GM18907 (cell line): ENCODE data around the gene FHIT.

ENCODE experiments used
- ATAC-seq: cut with Tn5 transposase; IDR thresholded peaks from one replicate; pipeline ENCODE4 v1.9.1; 2021; ENCODE audit warnings: mild to moderate bottlenecking, moderate library complexity; ENCODE audit not compliant: unreplicated experiment

FHIT gene

DNA sequence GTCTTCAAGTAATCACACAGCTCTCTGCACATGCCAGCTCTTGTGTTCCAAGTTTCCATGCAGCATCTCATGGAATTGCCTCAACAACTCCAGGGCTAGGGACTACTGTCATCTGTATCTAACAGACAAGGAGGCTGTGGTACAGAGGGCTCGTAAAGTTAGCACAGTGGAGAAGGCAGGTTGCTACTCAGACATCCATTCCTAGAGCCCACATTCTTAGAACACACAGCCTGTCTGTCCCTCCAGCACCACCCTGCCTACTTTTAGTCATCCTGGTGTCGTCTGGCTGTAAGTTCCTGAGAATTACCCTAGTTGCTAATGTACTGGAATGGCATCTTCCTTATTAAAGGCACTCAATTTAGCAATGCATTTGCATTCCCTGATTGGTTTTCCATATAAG, 862.5 kb downstream of the FHIT start:
- no peak for ATAC-seq

GRCh38 chr3:60386306-60386705, 864.9 kb downstream of the FHIT start:
- ATAC-seq, result no peak

DNA sequence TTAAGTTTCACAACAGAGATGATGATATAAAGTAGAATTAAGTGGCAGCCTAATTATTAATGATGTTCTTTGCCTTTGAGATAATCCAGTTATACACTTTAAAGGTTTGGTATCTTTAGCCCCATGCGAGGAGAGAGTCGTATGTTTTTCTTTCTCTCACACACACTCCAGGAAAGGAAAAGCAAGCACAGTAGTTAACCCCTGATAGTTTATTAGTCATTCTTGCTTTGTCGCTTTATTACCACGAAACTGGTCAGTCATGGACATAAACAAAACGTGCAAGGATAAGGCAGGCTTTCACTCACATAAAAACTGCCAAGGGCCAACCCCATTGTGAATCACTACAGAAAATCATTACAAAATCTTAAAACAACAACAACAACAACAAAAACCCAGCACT, 866.9 kb downstream of the FHIT start:
- no peak for ATAC-seq

DNA sequence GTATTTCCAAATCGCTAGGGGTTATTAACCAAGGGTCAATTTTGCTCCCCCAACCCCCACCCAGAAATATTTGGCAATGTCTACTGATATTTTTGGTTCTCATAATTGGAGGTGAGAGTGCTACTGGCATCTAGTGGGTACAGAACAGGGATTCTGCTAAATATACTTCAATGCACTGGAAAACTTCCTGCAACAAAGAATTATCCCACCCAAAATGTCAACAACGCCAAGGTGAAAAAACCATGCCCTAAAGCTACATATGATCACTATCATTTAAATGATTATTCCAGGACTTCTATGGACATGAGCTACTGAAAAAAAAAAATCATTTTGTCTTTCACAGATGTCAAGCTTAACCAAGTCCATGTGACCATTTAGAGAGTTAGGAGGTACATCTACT, 867.9 kb downstream of the FHIT start:
- ATAC-seq, result no peak

GRCh38 chr3:60366486-60366885, 884.8 kb downstream of the FHIT start:
- no peak for ATAC-seq

GRCh38 chr3:60365360-60365759, 885.9 kb downstream of the FHIT start:
- no peak for ATAC-seq

DNA sequence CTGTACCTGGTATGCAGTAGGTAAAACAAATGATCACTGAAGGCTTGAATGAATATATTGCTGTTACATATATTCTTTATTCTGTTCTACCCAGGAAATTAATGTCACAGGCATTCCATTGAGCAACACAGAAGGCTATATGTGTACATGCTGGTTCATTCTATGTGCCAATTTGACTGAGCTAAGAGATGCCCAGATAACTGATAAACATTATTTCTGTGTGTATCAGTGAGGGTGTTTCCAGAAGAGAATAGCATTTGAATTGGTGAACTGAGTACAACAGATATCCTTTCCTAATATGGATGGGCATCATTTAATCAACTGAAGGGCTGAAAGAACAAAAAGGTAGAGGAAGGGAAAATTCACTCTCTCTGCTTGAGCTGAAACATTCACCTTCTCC, 886.8 kb downstream of the FHIT start:
- ATAC-seq, result no peak

DNA sequence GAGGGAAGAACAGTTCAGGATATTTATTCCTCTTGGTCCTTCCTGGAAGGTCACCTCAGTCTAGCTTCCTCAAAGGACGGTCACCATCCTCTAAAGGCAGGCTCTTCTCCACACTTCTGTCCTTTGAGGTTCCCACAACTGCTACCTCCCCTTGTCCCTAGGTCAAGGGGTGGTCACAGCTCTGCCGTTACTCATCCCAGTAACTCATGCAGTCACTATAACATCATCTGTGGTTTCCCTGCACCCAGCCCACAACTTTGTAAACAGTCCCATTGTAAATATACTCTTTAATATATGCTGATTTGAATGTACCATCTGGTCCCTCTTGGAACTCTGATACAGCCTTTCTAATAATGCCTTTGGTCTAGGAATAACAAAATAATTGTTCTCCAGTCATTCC, 887.4 kb downstream of the FHIT start:
- ATAC-seq, result no peak

GRCh38 chr3:60355825-60356224, 895.4 kb downstream of the FHIT start:
- no peak for ATAC-seq

DNA sequence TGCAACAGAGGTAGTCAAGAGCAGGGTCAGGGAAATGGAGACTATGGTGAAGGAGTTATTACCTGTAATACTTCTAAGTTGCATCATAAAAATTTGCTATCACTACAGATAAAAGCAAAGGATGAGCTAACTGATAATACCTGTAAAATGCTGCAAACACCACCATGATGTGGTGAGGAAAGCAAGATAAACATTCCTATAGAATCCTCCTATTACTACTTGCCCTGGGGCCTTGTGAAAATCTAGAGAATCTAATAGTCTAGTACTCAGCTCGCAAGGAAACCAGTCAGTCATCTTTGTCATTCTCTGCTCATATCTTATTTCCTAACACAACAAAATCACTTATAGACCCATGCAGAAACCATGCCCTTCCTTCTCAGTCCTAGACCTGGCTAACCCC, 899.8 kb downstream of the FHIT start:
- no peak for ATAC-seq

- no peak for ATAC-seq
Observed at GRCh38 chr3:60344340-60344739, 906.9 kb downstream of the FHIT start.

GRCh38 chr3:60343831-60344230, 907.4 kb downstream of the FHIT start:
- no peak for ATAC-seq

- ATAC-seq, result no peak
Observed at GRCh38 chr3:60339304-60339703, 911.9 kb downstream of the FHIT start.

DNA sequence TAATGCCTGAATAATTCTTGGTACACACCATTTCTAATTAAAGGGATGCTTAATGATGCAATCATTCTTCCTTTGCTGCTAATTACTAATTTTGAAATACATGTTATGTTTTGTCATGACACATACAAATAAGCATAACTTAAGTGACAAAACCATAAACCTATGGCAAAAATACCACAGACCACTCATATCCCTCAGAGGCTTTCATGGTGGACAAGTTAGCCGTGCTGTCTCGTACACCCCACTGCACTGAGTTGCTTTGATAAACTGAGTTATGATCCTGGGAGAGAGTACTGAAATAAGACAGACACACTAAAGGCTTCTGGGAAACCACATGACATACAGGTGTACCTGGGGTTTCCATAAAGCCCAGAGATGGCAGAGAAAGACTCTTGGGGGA, 913.8 kb downstream of the FHIT start:
- no peak for ATAC-seq

DNA sequence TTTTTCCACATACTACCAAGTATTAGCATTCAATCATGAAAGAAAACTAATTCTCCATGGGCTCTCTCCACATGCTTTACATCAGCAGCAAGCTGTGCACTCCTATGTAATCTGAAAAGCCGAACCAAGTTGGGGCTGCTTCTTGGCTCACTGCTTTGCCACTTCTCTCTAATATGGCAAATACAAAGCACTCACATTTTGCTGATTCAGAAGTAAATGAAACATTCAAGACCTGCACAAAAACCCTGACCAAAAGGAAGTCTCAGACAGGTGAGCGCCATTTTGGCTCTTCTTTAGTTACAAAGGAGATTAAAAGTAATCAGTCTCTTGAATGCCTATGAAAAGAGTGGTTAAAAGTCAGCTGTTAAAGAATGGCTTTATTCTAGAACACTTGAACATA, 915.2 kb downstream of the FHIT start:
- ATAC-seq, result no peak

DNA sequence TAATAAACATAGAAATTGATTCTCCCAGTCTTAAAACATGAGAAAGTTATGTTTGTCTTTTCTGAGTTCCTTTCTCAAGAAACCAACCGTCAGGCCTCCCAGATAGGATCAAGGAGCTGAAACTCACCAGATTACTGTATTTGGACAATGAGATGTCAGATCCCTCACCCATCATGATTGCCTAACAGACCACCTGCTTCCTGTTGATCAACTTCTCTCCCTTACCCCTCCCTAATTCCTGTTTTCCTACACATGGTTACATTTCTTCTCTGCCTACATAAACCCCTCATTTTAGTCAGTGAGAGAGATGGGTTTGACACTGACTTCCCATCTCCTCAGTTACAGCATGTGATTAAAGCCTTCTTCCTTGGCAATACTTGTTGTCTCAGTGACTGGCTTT, 917.5 kb downstream of the FHIT start:
- no peak for ATAC-seq

DNA sequence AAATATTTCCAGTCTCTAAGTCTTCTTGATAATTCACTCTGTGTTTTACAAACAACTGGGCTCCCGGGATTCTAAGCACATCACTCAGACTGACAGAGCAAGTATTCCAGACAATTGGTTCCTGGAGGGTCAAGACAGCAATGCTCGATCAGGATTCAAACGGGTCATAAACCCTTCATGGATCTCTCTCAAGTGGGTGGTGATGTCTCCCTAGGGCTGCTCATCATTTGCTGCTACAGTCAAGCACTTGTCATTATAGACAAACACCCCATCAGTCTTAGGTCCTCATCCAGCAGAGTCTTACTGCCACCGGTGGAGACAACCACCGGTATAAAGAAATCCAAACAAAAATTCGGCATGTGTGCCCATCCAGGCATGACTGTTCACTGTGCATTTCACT, 921.1 kb downstream of the FHIT start:
- ATAC-seq, result no peak

GRCh38 chr3:60325610-60326170, 925.6 kb downstream of the FHIT start:
- ATAC-seq, result no peak

DNA sequence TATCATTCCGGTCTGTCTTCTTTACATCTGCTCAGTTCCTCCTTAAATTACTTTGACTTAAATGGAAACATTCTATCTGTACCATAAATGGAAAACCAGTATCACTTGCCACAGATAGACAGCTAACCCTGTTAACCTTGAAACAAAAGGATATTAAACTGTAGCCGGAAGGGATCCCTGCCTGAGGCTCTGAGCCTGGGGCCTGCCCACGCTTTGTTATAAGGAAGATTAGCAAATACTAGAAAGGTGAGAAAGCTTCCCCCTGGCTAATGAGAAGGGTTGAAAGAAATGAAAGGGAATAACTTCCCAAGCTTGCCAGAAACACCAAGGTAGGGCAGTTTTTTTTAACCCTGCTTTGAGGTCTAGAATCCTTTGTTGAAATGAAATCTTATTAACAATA, 927.6 kb downstream of the FHIT start:
- ATAC-seq, result no peak

DNA sequence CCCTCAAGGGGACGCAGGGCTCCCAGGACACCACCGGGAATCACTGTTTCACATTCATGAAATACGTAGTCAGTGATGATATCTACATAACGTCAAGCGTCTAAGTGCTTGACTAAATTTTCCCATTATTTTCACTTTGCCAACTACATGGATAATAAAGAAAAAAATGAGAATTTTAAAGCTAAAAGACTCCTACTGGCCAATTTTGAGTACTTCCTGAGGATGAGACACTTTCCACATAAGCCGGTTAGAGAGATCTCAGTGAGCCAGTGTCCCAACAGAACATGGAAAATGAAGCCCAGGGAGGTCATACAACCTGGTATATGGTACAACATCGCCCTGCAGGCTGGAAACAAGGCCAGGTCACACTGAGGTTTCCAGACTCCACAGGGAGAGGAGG, 928.1 kb downstream of the FHIT start:
- ATAC-seq, result no peak

DNA sequence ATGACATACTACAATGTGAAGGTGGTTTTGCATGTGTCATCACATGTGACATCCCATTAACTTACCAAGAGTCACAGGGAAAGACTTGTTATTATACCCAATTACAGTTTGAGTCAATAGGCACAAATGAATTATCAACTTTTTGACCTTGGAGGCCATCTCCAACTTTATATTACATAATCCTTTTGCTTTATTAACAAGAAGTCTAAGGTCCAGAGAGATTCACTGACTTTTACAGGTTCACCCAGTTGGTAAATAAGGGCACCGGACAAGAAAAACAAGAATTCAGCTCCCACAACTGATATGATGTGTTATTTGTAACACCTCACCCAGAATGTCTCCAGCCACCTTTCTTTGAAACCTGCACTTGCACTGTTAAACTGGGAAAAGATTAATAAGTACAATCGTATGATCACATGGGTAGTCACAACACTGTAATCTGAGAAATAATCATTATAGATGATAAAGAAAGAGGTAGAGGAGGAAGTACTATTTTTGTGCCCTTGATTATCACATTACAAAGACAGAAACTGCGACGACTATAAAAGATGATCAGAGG, 928.9 kb downstream of the FHIT start:
- ATAC-seq, result no peak

DNA sequence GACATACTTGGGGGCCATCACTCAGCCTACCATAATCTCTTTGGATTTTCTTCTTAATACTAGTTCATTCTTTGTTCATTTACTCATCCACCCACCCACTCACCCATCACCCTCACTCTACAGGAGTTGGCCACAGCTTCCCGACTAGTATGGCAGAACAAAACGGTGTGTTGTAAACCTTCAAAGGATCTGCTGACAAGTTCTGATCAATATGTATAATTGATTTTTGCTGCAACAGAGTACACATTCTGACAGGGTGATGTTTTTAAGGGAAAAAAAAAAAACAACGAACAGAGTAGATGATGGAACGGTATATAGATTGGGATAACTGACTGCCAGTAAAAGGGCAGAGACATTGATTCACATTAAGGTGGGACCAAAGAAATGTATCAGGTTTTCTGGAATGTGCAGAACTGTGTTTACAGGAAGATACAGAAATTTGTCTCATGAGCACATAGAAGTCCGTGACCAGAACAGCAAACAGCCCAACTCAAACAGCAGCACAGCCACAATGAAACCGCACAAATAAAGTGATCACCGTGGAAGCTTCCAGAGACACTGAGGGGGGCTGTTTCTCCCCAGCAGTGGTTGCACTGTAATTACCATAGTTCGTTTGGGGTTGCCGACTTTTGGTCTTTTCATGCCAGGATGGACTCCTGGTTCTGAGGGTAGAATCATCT, 931.9 kb downstream of the FHIT start:
- no peak for ATAC-seq
